HepG2 (cell line): ENCODE measurements around the gene RGS6.

Experiments used
- EP300 ChIP-seq, 3 experiments: sonication (generic) in 1 of 3; formaldehyde crosslinking in 1 of 3; IDR thresholded peaks; 2 replicates each; pipeline versions ENCODE4 v1.5.1 to v1.6.1; 2011 to 2020; ENCODE audit warnings: low read depth in 2 of 3, low read length in 2 of 3, borderline replicate concordance in 1 of 3, improper control_type of control experiment in 1 of 3, mild to moderate bottlenecking in 1 of 3, missing genetic modification reagents in 1 of 3, moderate library complexity in 1 of 3
- HHEX ChIP-seq: IDR thresholded peaks from 2 replicates; pipeline ENCODE4 v1.6.1; 2016; ENCODE audit warnings: control low read depth

DNA sequence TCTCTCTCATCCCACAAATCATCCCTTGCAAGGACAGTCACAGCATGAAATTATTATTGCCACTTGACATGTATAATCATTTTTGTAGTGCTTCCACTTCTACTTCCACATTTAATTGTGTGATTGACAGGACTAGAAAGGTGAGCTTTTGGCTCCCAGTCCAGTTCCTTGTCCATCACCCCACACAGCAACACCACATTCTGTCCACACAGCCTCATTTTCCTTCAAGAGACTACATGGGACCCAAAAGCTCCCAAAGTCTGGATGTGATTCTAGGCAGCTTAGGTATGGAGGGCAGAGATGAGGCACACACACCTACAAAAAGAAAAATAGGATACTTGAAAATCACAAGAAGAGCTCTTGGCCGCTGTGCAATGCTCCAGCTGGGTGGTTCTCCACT lies 595.4 kb downstream of the RGS6 start:
- TF ChIP-seq EP300 (IDR thresholded peaks at IDR 0.05; ENCODE audit: low read depth in 2 of 2, low read length in 2 of 2) (no peak), EP300 (CRISPR knock-in tag; IDR thresholded peaks at IDR 0.05; ENCODE audit: borderline replicate concordance) (no peak), HHEX (CRISPR knock-in tag) (no peak)
